HepG2 (cell line): Measurements from ENCODE around the gene MS4A13.

Experiments
- CBX5 ChIP-seq: sonication (generic); formaldehyde crosslinking; IDR thresholded peaks from 2 replicates; pipeline ENCODE4 v1.4.0; 2020; ENCODE audit warnings: missing genetic modification reagents, borderline replicate concordance
- EZH2 ChIP-seq: conservative IDR thresholded peaks from 2 replicates; pipeline ENCODE4 v1.6.1; 2012; ENCODE audit warnings: mild to moderate bottlenecking, low read depth, low read length, moderate library complexity
- HOXA7 ChIP-seq: sonication (generic); formaldehyde crosslinking; IDR thresholded peaks from 2 replicates; pipeline ENCODE4 v1.8.1; 2022; ENCODE audit warnings: mild to moderate bottlenecking, missing genetic modification reagents, moderate library complexity
- KLF13 ChIP-seq: sonication (generic); formaldehyde crosslinking; IDR thresholded peaks from 2 replicates; pipeline ENCODE4 v1.4.0; 2020; ENCODE audit warnings: mild to moderate bottlenecking, missing genetic modification reagents
- KMT2A ChIP-seq: sonication (generic); formaldehyde crosslinking; IDR thresholded peaks from 2 replicates; pipeline ENCODE4 v1.4.0; 2020; ENCODE audit warnings: missing genetic modification reagents
- NBN ChIP-seq: fragments of 450-650 bp; conservative IDR thresholded peaks from 2 replicates; pipeline ENCODE4 v1.6.1; 2017
- POLR2AphosphoS2 ChIP-seq: IDR thresholded peaks from 2 replicates; pipeline ENCODE4 v1.6.1; 2011; ENCODE audit warnings: low read depth, low read length, improper control_type of control experiment
- TAF1 ChIP-seq: sonication (generic); formaldehyde crosslinking; IDR thresholded peaks from 2 replicates; pipeline ENCODE4 v1.4.0; 2020; ENCODE audit warnings: missing genetic modification reagents
- ZBTB7A ChIP-seq: sonication (generic); formaldehyde crosslinking; IDR thresholded peaks from 2 replicates; pipeline ENCODE4 v1.8.0; 2022; ENCODE audit warnings: mild to moderate bottlenecking, missing genetic modification reagents
- TF ChIP-seq, protein P1 (sequence below): sonication (generic); formaldehyde crosslinking; IDR thresholded peaks from 2 replicates; pipeline ENCODE4 v1.4.0; 2020; ENCODE audit warnings: missing genetic modification reagents
- TF ChIP-seq, protein P2 (sequence below): sonication (generic); formaldehyde crosslinking; IDR thresholded peaks from 2 replicates; pipeline ENCODE4 v1.5.0; 2020; ENCODE audit warnings: mild to moderate bottlenecking, missing genetic modification reagents, moderate library complexity
- TF ChIP-seq, protein P3 (sequence below): sonication (generic); formaldehyde crosslinking; IDR thresholded peaks from 2 replicates; pipeline ENCODE4 v1.8.1; 2023; ENCODE audit warnings: mild to moderate bottlenecking, missing genetic modification reagents, borderline replicate concordance
- TF ChIP-seq, protein P4 (sequence below): sonication (generic); formaldehyde crosslinking; IDR thresholded peaks from 2 replicates; pipeline ENCODE4 v1.8.1; 2023; ENCODE audit warnings: mild to moderate bottlenecking, inconsistent platforms, moderate library complexity, missing genetic modification reagents, borderline replicate concordance
- TF ChIP-seq, protein P5 (sequence below): sonication (generic); formaldehyde crosslinking; IDR thresholded peaks from 2 replicates; pipeline ENCODE4 v1.4.0; 2020; ENCODE audit warnings: low read depth, missing genetic modification reagents

DNA sequence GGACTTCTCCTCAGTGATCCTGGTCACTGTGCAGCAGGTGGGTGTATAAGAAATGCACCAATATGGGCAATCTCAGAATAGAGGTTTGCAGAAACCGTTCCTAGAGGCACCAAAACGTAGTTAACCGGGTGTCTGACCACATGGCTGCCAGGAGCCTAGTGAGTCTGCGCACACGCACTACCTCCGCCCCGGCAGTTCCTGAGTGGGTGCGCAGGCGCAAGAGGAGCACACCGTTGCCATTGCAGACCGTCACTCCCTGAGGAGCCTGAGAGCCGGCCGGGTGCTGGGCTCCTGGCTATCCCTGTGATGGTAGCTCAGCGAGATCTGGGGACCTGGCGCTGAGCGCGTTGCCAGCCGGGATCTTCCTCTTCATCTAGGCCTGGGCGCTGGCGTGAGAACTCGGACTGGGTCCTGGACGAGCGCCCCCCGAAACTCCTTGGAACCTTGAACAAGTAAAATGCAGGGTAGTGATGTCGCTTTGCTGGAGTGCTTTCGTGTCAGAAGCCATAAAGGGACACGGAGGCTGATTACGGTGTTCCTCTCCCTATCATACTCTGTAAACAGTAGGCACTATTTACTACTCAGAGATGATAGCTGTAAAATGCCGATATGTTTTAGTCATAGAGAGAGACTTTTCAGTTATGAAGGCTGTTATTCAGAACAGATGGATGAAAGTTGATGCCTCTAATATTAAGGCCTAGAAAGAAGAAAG lies at the start of gene MS4A13:
- no peak for TF ChIP-seq NBN
- TF ChIP-seq, protein P1, sequence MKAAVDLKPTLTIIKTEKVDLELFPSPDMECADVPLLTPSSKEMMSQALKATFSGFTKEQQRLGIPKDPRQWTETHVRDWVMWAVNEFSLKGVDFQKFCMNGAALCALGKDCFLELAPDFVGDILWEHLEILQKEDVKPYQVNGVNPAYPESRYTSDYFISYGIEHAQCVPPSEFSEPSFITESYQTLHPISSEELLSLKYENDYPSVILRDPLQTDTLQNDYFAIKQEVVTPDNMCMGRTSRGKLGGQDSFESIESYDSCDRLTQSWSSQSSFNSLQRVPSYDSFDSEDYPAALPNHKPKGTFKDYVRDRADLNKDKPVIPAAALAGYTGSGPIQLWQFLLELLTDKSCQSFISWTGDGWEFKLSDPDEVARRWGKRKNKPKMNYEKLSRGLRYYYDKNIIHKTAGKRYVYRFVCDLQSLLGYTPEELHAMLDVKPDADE, result no peak
- TF ChIP-seq, protein P2, sequence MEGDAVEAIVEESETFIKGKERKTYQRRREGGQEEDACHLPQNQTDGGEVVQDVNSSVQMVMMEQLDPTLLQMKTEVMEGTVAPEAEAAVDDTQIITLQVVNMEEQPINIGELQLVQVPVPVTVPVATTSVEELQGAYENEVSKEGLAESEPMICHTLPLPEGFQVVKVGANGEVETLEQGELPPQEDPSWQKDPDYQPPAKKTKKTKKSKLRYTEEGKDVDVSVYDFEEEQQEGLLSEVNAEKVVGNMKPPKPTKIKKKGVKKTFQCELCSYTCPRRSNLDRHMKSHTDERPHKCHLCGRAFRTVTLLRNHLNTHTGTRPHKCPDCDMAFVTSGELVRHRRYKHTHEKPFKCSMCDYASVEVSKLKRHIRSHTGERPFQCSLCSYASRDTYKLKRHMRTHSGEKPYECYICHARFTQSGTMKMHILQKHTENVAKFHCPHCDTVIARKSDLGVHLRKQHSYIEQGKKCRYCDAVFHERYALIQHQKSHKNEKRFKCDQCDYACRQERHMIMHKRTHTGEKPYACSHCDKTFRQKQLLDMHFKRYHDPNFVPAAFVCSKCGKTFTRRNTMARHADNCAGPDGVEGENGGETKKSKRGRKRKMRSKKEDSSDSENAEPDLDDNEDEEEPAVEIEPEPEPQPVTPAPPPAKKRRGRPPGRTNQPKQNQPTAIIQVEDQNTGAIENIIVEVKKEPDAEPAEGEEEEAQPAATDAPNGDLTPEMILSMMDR (CRISPR knock-in tag), result no peak
- TF ChIP-seq KMT2A, result no peak
- no peak for TF ChIP-seq CBX5
- TF ChIP-seq, protein P3, sequence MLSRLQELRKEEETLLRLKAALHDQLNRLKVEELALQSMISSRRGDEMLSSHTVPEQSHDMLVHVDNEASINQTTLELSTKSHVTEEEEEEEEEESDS (CRISPR knock-in tag), result no peak
- no peak for TF ChIP-seq ZBTB7A (CRISPR knock-in tag)
- TF ChIP-seq POLR2AphosphoS2, result no peak
- TF ChIP-seq HOXA7 (CRISPR knock-in tag), result no peak
- no peak for TF ChIP-seq EZH2
- TF ChIP-seq, protein P4, sequence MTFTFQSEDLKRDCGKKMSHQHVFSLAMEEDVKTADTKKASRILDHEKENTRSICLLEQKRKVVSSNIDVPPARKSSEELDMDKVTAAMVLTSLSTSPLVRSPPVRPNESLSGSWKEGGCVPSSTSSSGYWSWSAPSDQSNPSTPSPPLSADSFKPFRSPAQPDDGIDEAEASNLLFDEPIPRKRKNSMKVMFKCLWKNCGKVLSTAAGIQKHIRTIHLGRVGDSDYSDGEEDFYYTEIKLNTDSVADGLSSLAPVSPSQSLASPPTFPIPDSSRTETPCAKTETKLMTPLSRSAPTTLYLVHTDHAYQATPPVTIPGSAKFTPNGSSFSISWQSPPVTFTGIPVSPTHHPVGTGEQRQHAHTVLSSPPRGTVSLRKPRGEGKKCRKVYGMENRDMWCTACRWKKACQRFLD, result no peak
- TF ChIP-seq, protein P5, sequence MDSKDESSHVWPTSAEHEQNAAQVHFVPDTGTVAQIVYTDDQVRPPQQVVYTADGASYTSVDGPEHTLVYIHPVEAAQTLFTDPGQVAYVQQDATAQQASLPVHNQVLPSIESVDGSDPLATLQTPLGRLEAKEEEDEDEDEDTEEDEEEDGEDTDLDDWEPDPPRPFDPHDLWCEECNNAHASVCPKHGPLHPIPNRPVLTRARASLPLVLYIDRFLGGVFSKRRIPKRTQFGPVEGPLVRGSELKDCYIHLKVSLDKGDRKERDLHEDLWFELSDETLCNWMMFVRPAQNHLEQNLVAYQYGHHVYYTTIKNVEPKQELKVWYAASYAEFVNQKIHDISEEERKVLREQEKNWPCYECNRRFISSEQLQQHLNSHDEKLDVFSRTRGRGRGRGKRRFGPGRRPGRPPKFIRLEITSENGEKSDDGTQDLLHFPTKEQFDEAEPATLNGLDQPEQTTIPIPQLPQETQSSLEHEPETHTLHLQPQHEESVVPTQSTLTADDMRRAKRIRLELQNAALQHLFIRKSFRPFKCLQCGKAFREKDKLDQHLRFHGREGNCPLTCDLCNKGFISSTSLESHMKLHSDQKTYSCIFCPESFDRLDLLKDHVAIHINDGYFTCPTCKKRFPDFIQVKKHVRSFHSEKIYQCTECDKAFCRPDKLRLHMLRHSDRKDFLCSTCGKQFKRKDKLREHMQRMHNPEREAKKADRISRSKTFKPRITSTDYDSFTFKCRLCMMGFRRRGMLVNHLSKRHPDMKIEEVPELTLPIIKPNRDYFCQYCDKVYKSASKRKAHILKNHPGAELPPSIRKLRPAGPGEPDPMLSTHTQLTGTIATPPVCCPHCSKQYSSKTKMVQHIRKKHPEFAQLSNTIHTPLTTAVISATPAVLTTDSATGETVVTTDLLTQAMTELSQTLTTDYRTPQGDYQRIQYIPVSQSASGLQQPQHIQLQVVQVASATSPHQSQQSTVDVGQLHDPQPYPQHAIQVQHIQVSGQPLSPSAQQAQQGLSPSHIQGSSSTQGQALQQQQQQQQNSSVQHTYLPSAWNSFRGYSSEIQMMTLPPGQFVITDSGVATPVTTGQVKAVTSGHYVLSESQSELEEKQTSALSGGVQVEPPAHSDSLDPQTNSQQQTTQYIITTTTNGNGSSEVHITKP (CRISPR knock-in tag), result no peak
- no peak for TF ChIP-seq TAF1 (CRISPR knock-in tag)
- no peak for TF ChIP-seq KLF13 (CRISPR knock-in tag)
